ENCODE data around the gene COPA. TPM values are rescaled to one million over a fixed set of nuclear protein-coding genes. Genes with fewer than 3 reads are reported as not detected.

Gene COPA
- total and polyA plus RNA-seq, 7 donors: 53.8 to 96.3 (median 75.2) TPM

DNA sequence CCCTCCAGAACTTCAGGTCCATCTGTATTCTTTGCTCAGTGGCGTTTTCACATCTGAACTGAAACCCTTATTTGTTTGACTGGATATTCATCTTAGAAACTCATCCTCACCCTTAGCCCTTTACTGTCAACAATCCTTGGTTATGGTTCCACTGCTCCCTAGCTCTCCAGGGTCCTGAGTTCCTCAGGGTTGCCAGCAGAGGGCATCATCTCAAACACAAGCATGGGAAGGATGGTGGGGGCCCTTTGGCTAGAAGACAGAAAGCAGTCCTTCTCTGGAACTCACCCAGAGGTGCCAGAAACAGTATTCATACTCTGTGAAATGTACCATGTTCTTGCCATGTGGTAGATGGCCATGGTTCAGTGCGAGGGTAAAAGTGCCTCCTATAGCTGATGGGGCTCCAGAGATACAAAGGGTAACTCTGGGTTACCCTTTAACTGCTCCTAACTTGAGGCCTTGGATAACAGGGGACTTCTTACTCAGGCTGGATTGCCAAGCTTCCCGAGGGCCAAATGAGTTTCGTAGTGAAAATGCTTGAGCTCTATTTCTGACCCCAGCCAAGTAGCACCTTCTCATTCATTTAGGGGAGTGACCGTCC, 11.4 kb upstream of the COPA start:
- ATAC-seq (no peak), DNase-seq (no peak)
- WGBS, 3 donors: 56 to 68% (median 58%) methylated on average over 5 of the region's 5 CpGs
- Histone ChIP-seq H3K4me1 (peaks cover 27% of the 10 kb centered on the region), H3K27me3 (ENCODE audit: insufficient read depth in 3 of 3, low read length in 2 of 3) (no peaks in the 10 kb centered on the region), H3K27ac (no peak overlapping the region), H3K9me3 (no peaks in the 10 kb centered on the region), H3K36me3 (ENCODE audit: insufficient read depth in 1 of 2, low read depth in 1 of 2) (peaks cover 40 to 98% of the 10 kb centered on the region in 2 donors), H3K4me3 (no peak overlapping the region)
- intact Hi-C loops (cut with DNase I): no loop called here
- TF ChIP-seq, protein P1, sequence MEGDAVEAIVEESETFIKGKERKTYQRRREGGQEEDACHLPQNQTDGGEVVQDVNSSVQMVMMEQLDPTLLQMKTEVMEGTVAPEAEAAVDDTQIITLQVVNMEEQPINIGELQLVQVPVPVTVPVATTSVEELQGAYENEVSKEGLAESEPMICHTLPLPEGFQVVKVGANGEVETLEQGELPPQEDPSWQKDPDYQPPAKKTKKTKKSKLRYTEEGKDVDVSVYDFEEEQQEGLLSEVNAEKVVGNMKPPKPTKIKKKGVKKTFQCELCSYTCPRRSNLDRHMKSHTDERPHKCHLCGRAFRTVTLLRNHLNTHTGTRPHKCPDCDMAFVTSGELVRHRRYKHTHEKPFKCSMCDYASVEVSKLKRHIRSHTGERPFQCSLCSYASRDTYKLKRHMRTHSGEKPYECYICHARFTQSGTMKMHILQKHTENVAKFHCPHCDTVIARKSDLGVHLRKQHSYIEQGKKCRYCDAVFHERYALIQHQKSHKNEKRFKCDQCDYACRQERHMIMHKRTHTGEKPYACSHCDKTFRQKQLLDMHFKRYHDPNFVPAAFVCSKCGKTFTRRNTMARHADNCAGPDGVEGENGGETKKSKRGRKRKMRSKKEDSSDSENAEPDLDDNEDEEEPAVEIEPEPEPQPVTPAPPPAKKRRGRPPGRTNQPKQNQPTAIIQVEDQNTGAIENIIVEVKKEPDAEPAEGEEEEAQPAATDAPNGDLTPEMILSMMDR (IDR thresholded peaks at IDR 0.05): peak; percentile 33

DNA sequence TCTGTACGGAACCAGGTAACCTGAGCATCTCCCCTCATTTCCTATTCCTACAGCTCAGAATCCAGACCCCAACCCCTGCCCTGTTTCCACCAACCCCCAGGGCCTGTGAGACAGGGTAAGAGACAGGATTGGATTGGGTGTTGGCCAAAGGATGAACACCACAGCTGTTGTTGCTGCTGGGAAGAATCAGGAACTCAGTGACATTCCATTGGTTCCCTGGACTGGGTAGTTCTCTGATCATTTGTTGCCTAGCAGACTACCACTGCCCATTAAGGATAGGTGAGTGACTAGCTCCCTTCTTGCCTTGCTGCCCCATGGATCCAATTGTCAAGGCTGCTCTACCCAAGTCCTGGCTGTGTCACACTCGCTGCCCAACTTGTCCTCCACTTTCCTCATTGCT, 10.2 kb upstream of the COPA start:
- peaks cover 32% of the 10 kb centered on the region for H3K4me1 ChIP-seq
- 75 to 86% (median 79%) methylated on average over 2 of the region's 2 CpGs for WGBS, 3 donors
- H3K9me3 ChIP-seq: no peaks in the 10 kb centered on the region
- TF ChIP-seq, protein P1 (IDR thresholded peaks at IDR 0.05): no peak
- H3K27me3 ChIP-seq (ENCODE audit: insufficient read depth in 3 of 3, low read length in 2 of 3): no peaks in the 10 kb centered on the region
- H3K4me3 ChIP-seq: no peak overlapping the region
- no peak overlapping the region for H3K27ac ChIP-seq
- ATAC-seq: peak; percentile 32 to 61 (median 48)
- intact Hi-C loops (cut with DNase I): no loop called here
- DNase-seq: no peak
- peaks cover 37 to 98% of the 10 kb centered on the region in 2 donors for H3K36me3 ChIP-seq (ENCODE audit: insufficient read depth in 1 of 2, low read depth in 1 of 2)

DNA sequence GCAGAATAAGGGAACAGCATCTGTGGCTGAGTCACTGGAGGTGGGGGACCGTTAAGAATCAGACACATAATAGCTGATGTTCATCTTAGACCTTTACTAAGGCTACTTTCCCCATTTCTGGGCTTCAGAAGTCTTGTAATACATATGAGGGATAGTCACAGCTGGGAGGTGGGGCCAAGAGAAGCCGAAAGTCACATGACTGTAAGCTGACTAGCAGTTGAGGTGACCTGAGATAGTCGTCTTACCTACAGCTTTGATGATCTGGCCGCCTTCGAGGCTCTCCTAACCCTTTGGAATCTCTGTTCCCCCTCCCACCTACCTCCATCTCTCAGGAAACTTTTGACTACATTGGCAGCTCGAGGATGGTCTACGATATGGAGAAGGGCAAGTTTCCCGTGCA, 9.5 kb upstream of the COPA start:
- ATAC-seq: peak; percentile 36 to 53 (median 51)
- H3K27me3 ChIP-seq (ENCODE audit: insufficient read depth in 3 of 3, low read length in 2 of 3): no peaks in the 10 kb centered on the region
- 66 to 80% (median 68%) methylated on average over 8 of the region's 8 CpGs for WGBS, 3 donors
- no peaks in the 10 kb centered on the region for H3K9me3 ChIP-seq
- no peak overlapping the region for H3K4me3 ChIP-seq
- H3K4me1 ChIP-seq: peaks cover 32% of the 10 kb centered on the region
- H3K27ac ChIP-seq: peak overlapping the region; percentile 83
- peaks cover 32 to 98% of the 10 kb centered on the region in 2 donors for H3K36me3 ChIP-seq (ENCODE audit: insufficient read depth in 1 of 2, low read depth in 1 of 2)
- intact Hi-C loops (cut with DNase I): no loop called here
- DNase-seq: no peak
- TF ChIP-seq, protein P1 (IDR thresholded peaks at IDR 0.05): no peak

DNA sequence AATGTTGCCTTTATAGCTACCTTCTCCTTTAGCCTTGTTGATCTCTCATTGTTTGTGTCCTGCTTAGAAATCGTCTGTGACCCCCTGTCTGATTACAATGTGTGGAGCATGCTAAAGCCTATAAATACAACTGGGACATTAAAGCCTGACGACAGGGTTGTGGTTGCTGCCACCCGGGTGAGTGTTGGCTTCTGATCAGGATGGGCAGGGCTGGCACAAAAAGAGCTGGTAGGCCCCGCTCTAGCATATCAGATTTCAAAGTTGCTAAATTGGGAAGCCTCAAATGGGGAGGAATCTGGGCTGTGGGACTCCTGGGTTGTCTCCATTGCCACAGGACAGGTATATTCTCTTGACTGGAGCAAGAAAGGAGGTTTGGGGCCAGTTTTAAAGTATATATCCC, 8.6 kb upstream of the COPA start:
- DNase-seq (peak; percentile 47 to 83), ATAC-seq (peak; percentile 85 to 90 (median 87))
- H3K4me3 ChIP-seq: peak overlapping the region; percentile 40
- H3K4me1 ChIP-seq: peaks cover 36% of the 10 kb centered on the region
- no peaks in the 10 kb centered on the region for H3K9me3 ChIP-seq
- no peaks in the 10 kb centered on the region for H3K27me3 ChIP-seq (ENCODE audit: insufficient read depth in 3 of 3, low read length in 2 of 3)
- TF ChIP-seq, protein P1 (IDR thresholded peaks at IDR 0.05): no peak
- peaks cover 28 to 98% of the 10 kb centered on the region in 2 donors for H3K36me3 ChIP-seq (ENCODE audit: insufficient read depth in 1 of 2, low read depth in 1 of 2)
- WGBS, 3 donors: 19 to 24% (median 22%) methylated on average over 4 of the region's 4 CpGs
- H3K27ac ChIP-seq: peak overlapping the region; percentile 83
- intact Hi-C loops (cut with DNase I): no loop called here

DNA sequence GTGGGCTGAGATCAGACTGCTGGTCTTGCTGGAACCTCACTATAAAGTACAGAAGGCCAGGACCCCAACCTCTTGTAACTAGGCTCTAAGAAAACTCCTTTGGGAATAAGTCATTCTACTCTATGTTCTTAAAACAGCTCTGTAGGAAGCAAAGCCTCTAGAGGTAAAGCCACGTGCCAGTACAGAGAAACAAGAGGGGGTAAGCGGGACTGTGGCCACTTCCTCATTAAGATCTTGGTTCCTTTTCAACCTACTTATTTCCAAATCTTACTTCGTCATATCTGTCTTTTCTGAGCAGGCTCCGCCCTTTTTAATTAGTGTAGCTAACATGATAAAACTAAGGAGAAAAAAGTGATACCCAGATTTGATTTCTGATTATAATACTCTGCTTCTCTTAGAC, 3.9 kb upstream of the COPA start:
- ATAC-seq: no peak
- WGBS, 3 donors: 70 to 77% (median 73%) methylated on average over 4 of the region's 4 CpGs
- Histone ChIP-seq H3K4me1 (peaks cover 48% of the 10 kb centered on the region), H3K9me3 (no peaks in the 10 kb centered on the region), H3K36me3 (ENCODE audit: insufficient read depth in 1 of 2, low read depth in 1 of 2) (peaks cover 10 to 72% of the 10 kb centered on the region in 2 donors), H3K4me3 (no peak overlapping the region), H3K27me3 (ENCODE audit: insufficient read depth in 3 of 3, low read length in 2 of 3) (no peaks in the 10 kb centered on the region), H3K27ac (no peak overlapping the region)
- TF ChIP-seq, protein P1 (IDR thresholded peaks at IDR 0.05): no peak
- intact Hi-C loops (cut with DNase I): no loop called here
- DNase-seq: no peak

Data from psoas muscle (tissue), 8 donors.